ENCODE measurements around the gene BCL7A. TPM values are rescaled to one million over a fixed set of nuclear protein-coding genes. Genes with fewer than 3 reads are reported as not detected.

Gene BCL7A
- total RNA-seq, 2 donors from 2014 or later: 9.6 to 12.9 TPM

GRCh38 chr12:122090759-122091515 lies 69.3 kb downstream of the BCL7A start:
- no peaks in the 10 kb centered on the region for H3K9me3 ChIP-seq
- TF ChIP-seq, protein P1, sequence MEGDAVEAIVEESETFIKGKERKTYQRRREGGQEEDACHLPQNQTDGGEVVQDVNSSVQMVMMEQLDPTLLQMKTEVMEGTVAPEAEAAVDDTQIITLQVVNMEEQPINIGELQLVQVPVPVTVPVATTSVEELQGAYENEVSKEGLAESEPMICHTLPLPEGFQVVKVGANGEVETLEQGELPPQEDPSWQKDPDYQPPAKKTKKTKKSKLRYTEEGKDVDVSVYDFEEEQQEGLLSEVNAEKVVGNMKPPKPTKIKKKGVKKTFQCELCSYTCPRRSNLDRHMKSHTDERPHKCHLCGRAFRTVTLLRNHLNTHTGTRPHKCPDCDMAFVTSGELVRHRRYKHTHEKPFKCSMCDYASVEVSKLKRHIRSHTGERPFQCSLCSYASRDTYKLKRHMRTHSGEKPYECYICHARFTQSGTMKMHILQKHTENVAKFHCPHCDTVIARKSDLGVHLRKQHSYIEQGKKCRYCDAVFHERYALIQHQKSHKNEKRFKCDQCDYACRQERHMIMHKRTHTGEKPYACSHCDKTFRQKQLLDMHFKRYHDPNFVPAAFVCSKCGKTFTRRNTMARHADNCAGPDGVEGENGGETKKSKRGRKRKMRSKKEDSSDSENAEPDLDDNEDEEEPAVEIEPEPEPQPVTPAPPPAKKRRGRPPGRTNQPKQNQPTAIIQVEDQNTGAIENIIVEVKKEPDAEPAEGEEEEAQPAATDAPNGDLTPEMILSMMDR (IDR thresholded peaks at IDR 0.05): no peak
- DNase-seq (ENCODE audit: low spot score) (no peak), ATAC-seq (ENCODE audit: insufficient number of reproducible peaks, low FRiP score, low read depth) (peak; percentile 31)
- H3K27ac ChIP-seq: peak overlapping the region; percentile 57 to 70
- no peaks in the 10 kb centered on the region for H3K27me3 ChIP-seq (replicated peaks; ENCODE audit: insufficient read depth)
- peak overlapping the region; percentile 3 for H3K4me3 ChIP-seq
- peaks cover 26 to 74% of the 10 kb centered on the region in 2 donors for H3K4me1 ChIP-seq (ENCODE audit: control insufficient read depth in 1 of 2, low read depth in 2 of 2)
- no peaks in the 10 kb centered on the region for H3K36me3 ChIP-seq

DNA sequence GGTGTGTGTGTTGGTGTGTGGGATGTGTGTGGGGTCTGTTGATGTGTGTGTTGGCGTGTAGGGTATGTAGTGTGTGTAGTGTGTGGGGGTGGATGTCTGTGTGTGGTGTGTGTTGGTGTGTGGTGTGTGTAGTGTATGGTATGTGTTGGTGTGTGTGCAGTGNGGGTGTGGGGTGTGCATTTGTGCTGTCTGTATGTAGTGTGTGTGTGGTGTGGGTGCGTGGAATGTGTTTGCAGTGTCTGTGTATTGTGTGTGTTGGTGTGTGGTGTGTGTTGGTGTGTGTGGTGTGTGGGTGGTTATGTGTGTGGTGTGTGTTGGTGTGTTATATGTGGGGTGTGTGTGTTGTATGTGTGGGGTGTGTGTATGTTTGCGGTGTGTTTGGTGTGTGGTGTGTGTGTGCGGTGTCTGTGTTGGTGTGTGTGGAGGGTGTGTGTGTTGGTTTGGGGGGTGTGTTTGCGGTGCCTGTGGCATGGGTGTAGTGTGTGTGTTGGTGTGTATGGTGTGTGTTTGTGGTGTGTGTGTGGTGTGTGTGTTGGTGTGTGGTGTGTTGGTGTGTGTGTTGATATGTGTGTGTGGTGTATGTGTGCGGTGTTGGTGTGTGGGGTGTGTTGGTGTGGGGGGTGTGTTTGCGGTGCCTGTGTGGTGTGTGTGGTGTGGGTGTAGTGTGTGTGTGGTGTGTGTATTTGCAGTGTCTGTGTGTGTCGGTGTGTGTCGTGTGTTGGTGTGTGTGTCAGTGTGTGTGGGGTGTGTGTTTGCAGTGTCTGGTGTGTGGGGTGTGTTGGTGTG lies 71.6 kb downstream of the BCL7A start:
- DNase-seq (ENCODE audit: low spot score): no peak
- Histone ChIP-seq H3K9me3 (no peaks in the 10 kb centered on the region), H3K4me3 (no peak overlapping the region), H3K36me3 (no peaks in the 10 kb centered on the region), H3K27me3 (replicated peaks; ENCODE audit: insufficient read depth) (no peaks in the 10 kb centered on the region), H3K4me1 (ENCODE audit: control insufficient read depth in 1 of 2, low read depth in 2 of 2) (peaks cover 34 to 87% of the 10 kb centered on the region in 2 donors), H3K27ac (no peak overlapping the region)
- no peak for ATAC-seq (ENCODE audit: insufficient number of reproducible peaks, low FRiP score, low read depth)
- TF ChIP-seq, protein P1 (IDR thresholded peaks at IDR 0.05): no peak

GRCh38 chr12:122094137-122094734 lies 72.6 kb downstream of the BCL7A start:
- DNase-seq (ENCODE audit: low spot score) (no peak), ATAC-seq (ENCODE audit: insufficient number of reproducible peaks, low FRiP score, low read depth) (no peak)
- Histone ChIP-seq H3K27ac (no peak overlapping the region), H3K27me3 (replicated peaks; ENCODE audit: insufficient read depth) (no peaks in the 10 kb centered on the region), H3K9me3 (no peaks in the 10 kb centered on the region), H3K4me3 (no peak overlapping the region), H3K4me1 (ENCODE audit: control insufficient read depth in 1 of 2, low read depth in 2 of 2) (peaks cover 36 to 87% of the 10 kb centered on the region in 2 donors), H3K36me3 (no peaks in the 10 kb centered on the region)
- TF ChIP-seq, protein P1 (IDR thresholded peaks at IDR 0.05): no peak

- no peak for DNase-seq (ENCODE audit: low spot score)
- H3K4me1 ChIP-seq (ENCODE audit: control insufficient read depth in 1 of 2, low read depth in 2 of 2): peaks cover 40 to 87% of the 10 kb centered on the region in 2 donors
Measured at GRCh38 chr12:122094735-122095631, 73.3 kb downstream of the BCL7A start.

More at GRCh38 chr12:122094735-122095631, 73.3 kb downstream of the BCL7A start:
- ATAC-seq (ENCODE audit: insufficient number of reproducible peaks, low FRiP score, low read depth): no peak
- Histone ChIP-seq H3K27me3 (replicated peaks; ENCODE audit: insufficient read depth) (no peaks in the 10 kb centered on the region), H3K27ac (no peak overlapping the region), H3K9me3 (no peaks in the 10 kb centered on the region), H3K4me3 (no peak overlapping the region), H3K36me3 (no peaks in the 10 kb centered on the region)
- TF ChIP-seq, protein P1 (IDR thresholded peaks at IDR 0.05): no peak
